Limb (tissue), 2 donors: Measurements from ENCODE around the gene TDRKH.

ENCODE experiments used
- DNase-seq, 2 donors: peaks; one replicate each; pipeline ENCODE4 v3.0.0-alpha.2; 2016; ENCODE audit errors: extremely low spot score in 2 of 2

The TDRKH gene

GRCh38 chr1:151790071-151790939 is at the start of gene TDRKH:
TDRKH (minus strand) TSS chr1:151790500; CDS start chr1:151783022, 7,478 bp downstream.
- DNase-seq: peak; percentile 97 to 99

DNA sequence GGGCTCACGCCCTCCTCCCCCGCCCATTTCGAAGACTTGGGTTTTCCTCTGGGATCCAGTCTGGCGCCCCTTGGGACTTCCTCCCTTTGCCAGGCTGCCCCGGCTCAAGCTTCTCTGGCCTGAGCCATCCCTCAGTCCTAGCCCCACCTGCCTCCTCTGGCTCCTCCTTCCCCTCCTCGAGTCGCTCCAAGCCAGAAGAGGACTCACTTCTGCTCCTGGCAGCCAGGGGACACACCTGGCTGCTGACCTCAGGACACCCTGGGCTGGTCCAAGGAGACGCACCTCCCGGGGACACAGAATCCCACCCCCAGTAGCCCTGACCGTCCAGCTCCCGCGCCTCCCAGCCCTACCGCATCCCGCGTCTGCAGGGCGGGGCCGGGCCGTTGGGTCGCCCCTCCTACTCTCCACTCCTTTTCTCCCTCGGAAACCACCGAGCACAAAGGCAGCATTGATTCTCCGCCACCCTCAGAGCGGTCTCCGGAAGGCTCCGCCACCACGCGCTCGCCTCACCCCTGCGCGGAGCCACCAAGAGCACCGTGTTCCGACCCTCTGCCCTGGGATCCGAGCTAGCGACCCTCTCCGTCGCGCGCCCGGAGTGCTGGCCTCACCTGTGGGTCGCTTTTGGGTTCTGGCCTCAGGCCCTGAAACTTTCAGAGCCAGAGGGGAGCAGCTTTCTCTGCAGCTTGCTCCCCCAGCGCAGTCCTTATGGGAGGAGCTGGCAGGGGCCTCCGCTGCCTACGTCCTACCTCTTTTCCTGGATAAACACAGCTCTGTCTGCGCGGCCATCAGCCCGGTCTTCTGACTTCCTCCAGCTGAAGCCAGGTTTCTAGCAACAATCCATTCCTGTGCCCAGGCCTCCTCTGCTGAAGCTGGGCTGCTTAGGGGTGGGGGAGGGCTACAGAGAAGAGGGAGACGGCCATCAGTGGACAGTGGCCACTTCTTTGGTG is 49.4 kb upstream of the TDRKH start, which contains the start of gene C2CD4D:
TSS of gene C2CD4D (minus strand) at position 364 of the 947 bp plus-strand sequence. CDS start 831 bp downstream, outside the sequence.
- DNase-seq: peak in 1 of 2 donors; percentile 80

- no peak for DNase-seq
Observed at GRCh38 chr1:151839082-151839412, 48.7 kb upstream of the TDRKH start.

- DNase-seq: peak in 1 of 2 donors; percentile 58
Observed at GRCh38 chr1:151838222-151839081, 48.2 kb upstream of the TDRKH start.

DNA sequence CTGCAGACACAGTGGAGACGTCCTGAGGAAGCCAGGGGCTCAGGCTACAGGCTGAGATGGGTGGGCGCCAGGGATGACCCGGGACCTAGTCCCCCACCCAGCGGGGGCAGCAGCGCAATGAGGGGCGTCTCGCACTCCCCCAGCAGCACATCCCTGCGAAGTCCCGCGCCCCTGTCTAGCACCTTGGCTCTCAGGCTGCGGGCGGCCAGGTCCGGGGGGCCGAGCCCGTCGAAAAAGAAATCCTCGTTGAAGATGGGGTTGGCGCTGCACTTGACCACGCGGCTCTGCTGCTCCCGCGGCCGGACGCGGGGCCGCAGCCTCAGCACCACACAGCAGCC is 47.6 kb upstream of the TDRKH start:
- DNase-seq: no peak

GRCh38 chr1:151837197-151837596 is 46.9 kb upstream of the TDRKH start:
- DNase-seq: no peak

DNA sequence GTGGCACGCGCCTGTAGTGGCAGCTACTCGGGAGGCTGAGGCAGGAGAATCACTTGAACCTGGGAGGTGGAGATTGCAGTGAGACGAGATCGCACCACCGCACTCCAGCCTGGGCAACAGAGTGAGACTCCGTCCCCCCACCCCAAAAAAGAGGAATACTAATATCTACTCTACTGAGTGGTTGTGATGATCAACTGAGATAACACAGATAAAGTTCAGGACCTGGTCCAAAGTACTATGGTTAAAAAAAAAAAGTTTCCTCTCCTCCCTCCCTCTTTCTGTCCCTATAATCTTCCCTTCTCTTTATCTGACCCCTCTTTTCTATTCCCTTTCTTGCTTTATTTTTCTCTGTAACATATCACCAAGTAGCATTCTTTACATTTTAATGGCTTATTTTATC is 45.3 kb upstream of the TDRKH start:
- DNase-seq: no peak

DNA sequence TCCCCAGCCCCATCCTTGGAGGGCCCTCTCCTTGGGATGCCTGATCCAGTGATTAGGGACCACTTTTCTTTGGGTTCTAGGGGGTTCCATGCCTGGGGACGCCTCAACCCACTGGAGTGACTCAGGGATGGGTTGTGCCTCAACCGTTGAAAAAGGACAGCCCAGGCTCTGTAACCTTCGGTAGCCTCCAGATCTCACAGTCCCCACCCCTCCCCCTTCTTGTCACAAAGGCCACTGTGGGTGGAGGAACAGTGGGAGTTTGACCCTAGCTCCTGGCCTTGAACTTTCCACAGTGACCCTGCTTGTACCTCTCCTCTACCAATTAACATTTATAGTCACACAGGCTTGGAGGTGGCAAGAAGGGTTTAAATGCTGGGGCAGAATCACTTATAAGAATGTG is 43.9 kb upstream of the TDRKH start:
- no peak for DNase-seq

DNA sequence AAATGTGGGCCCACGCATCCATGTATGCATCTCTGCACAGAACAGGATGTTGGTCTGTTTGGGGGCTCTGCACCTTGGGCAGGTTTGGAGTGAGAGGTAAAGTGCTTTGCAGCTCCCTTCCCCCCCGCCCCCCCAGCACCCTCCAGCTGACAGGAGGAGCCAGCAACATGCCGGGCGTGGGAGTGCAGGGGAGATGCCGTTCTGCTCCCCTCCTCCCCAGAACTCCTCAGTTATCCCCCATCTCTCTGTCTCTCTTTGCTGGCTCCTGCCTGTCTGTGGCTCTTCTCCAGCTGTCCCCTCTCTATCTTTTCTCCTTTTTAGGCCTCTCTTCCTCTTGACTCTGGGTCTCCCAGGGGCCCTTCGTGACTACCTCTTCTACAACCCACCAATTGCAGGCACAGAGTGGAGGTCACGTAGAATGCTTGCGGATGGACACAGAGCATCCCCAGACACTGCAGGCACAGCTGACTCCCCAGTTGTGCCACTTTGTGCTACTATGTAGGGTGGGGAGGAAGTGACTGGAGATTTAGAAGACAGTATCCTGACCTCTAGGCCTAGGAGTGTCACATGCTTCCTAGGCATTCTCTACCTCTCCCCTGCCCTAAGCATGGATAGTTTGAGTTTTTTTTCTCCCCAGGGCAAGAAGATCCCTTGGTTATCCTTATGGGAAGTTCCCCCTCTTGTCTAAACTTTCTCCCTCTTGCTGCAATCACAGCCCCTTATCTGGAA is 43.0 kb upstream of the TDRKH start:
- no peak for DNase-seq

DNA sequence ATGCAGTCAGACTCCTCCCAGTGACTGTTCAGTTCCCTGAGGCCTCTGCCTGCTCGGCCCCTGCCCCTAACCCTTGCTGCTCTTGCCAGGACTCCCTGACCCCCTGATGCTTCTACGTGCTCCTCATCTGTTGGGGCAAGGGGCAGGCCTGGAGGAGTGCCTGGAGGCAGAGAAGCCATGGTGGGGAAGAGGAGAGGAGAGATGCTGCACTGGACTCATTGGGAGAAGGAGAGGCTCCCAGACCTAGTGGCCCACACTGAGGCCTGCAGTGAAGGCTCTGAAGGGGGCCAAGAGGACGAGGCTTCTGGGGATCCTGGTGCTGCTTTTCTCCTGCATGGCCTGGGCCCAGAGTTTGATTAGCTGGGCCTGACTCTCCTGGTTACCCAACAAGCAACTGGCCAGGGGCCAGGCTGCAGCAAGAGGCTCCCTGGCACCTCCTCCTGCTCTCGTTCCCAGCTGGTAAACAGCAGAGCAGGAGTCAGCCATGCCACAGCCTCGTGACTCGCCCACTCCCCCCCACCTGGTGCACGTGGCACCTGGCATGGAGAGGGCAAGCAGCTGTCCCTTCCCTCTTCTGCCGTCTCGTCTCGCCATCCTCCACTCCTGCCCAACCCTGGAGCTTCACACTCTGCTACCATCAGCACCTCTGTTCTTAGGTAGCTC is 42.1 kb upstream of the TDRKH start:
- DNase-seq: no peak

DNA sequence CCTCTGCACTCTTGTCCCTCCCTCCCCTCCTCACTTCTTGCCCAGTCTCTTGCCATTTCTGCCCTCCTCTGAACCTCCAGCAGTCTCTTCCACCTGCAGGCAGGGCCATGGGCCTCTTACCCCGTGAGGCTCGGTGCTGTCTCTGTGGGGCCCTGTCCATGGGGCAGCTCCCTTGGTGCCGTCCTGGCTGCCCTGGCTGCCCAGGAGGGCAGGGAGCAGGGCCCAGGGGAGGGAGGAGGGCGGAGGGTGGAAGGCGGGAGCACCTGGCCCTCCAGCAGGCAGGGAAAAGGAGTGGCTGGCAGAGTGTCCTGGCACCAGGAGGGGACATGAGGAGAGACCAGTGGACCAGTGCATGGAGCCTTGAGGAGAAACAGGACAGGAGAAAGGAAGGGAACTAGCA is 41.3 kb upstream of the TDRKH start, which contains the start of gene RORC:
TSS of gene RORC (minus strand) at position 198 of the 400 bp plus-strand sequence. CDS start at position 160, 38 bp downstream.
- no peak for DNase-seq

GRCh38 chr1:151831256-151831591 is 40.9 kb upstream of the TDRKH start:
- DNase-seq: no peak

GRCh38 chr1:151830055-151830454 is 39.8 kb upstream of the TDRKH start:
- no peak for DNase-seq

DNA sequence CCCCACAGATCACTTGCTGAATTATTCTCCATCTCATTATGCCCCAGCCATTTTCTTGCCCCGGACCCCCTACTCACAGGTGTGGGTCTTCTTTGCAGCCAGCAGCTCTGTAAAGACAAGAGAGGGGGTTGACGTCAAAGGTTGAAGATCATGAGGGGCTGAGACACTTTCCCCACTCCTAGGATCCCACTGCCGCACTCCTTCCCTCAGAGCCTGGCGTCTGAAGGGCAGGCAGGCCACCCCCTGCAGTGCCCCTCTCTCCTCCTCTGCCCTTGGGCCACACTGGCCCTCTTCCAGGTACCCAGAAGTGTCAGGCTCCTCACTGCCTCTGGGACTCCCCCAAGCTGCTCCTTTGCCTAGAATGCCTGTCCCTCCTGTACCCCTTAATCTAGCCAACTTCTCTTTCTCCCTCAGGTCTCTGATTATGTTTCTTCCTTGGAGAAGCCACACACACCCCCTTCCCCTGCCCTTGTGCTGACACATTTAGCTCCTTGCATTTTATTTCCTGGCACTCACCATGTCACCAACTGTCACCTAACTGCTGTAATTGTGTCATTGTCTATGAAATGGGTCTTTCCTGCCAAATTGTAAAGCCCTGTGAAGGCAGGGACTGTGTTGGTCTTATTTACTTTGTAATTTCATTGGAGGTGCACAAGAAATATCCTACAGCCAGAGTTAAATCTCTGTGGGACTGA is 39.2 kb upstream of the TDRKH start:
- no peak for DNase-seq

DNA sequence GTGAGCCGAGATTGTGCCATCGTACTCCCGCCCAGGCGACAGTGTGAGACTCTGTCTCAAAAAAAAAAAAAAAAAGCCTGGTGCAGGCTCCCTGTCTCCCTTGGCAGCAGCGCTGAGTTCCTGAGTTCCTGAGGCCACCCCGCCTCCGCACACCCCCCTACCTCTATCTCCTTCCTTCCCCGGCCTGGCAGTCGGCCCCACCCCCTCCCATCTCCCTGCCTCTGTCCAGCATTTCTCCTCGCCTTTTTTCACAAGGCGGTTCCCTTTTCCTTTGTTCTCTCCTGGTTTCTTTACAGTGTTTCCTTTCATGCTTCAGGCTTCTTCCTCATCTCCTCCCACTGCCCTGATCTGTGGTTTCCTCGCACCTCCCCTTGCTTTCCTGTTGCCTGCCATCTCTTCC is 38.6 kb upstream of the TDRKH start:
- peak in 1 of 2 donors; percentile 63 for DNase-seq

DNA sequence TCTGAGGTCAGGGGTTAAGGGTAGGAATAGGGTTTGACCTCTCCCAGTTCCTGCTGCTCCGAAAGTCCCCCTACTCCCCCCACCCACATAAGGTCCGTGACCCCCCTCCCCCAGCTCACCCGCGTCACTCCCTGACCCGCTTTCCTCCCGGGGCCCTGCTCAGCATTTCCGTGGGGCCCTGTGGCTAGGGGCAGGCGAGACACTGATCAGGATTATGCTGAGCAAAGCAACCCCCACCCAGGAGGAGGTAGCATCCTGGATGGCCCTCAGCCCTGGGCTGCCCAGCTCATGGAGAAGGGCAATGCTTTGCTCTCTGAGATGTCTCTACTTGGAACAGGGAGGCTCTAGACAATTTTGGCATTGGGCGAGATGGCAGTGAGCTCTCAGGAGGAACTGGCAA is 37.6 kb upstream of the TDRKH start:
- DNase-seq: no peak

DNA sequence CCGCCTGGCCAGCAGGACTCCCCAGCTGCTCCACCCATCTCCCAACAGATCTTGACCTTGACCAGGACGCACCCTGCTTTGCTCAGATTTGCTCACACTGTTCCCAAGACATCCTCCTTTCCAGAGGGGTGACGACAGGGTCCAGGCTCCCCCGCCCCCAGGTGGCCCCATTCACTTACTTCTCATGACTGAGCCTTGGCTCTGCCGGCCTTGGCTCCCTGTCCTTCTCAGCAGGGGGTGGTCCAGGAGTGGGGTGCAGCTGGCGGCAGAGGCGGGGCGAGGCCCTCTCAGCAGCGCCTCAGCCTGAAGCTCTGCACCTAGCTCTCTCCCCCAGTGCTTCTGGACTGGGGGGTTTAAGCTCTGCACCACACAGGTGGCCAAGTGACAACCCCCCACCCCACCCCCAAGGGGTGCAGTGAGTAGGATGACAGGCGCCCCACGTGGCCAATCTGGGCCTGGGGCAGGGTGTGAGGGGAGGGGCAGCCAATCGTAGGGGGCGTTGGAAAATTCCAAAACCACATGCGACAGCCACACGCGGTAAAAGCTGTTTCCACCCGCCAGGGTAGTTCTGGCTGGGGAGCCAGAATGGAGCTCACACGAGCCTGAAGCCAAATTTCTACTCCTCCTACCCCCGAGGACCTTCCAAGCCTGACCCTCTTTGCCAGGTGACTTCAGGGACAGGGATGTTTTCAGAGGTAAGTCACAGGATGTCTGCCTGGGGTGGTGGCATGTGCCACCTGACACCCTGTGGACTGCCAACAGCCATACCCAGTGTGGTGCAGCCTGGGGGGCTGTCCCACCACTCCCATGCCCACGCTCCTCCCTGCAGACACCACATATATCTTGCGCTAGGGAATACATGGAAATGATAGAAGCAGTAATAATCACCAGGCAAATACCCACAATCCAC is 35.7 kb upstream of the TDRKH start:
- DNase-seq: peak in 1 of 2 donors; percentile 52

- DNase-seq: no peak
Observed at GRCh38 chr1:151825204-151825603, 34.9 kb upstream of the TDRKH start.
